HepG2 (cell line): ENCODE data around the gene ADGRL3. TPM values are rescaled to one million over a fixed set of nuclear protein-coding genes. Genes with fewer than 3 reads are reported as not detected.

Source experiments
- ATAC-seq: fragments of 200-7000 bp; cut with Tn5 transposase; 3 replicates; pipeline ENCODE4 v1.9.1; 2020; ENCODE audit warnings: mild to moderate bottlenecking, moderate library complexity
- BruUV-seq: library from RNA; stranded (reverse); fragments of 400-500 nt; replicated peaks from 2 replicates; lab custom pipeline; 2021; lab: Mats Ljungman, UMichigan
- CTCF ChIA-PET: fragments of 300-600 bp; formaldehyde crosslinking; extraction: SDS; loops from one replicate; lab custom pipeline; 2021; ENCODE audit warnings: low total read pairs, inconsistent platforms, low intra/inter-chr PET ratio; lab: Yijun Ruan, JAX
- POLR2A ChIA-PET: fragments of 350-600 bp; sonication (Branson Sonifier 250); formaldehyde crosslinking; loops from one replicate; lab custom pipeline; 2020; ENCODE audit warnings: antibody characterized with exemption, inconsistent platforms; lab: Yijun Ruan, JAX
- DNase-seq: peaks from one replicate; pipeline ENCODE4 v3.0.0-alpha.2; 2015; ENCODE audit warnings: low spot score
- FAIRE-seq: peaks from 3 replicates; lab custom pipeline; 2011; peaks lifted over from hg19 to GRCh38; lab: Jason Lieb, UNC
- H2AFZ ChIP-seq: one replicate; pipeline ENCODE4 v1.6.1; 2011; ENCODE audit warnings: low read length, inconsistent platforms
- H3K27ac ChIP-seq: fragments of 300-600 bp; 3 replicates; pipeline ENCODE4 v1.8.0; 2011; ENCODE audit warnings: mixed run types, mild to moderate bottlenecking, mixed read lengths, low read length, inconsistent platforms; ENCODE audit not compliant: insufficient read depth; ENCODE audit errors: extremely low read length
- H3K27me3 ChIP-seq, 2 experiments: fragments of 200-600 bp in 1 of 2; 2 replicates in 1 of 2; 3 replicates in 1 of 2; pipeline versions ENCODE4 v1.6.0 to v1.8.0; 2011; ENCODE audit warnings: low read length in 2 of 2, mild to moderate bottlenecking in 2 of 2, moderate library complexity in 2 of 2, inconsistent platforms in 1 of 2; ENCODE audit not compliant: insufficient read depth in 2 of 2, control insufficient read depth in 1 of 2
- H3K36me3 ChIP-seq, 2 experiments: fragments of 200-600 bp in 1 of 2; replicated peaks in 1 of 2; 2 replicates in 1 of 2; 3 replicates in 1 of 2; pipeline versions ENCODE4 v1.5.1 to v1.8.0; 2011; ENCODE audit warnings: low read length in 2 of 2, inconsistent platforms in 1 of 2; ENCODE audit not compliant: insufficient read depth in 2 of 2, control insufficient read depth in 1 of 2
- H3K4me1 ChIP-seq: 2 replicates; pipeline ENCODE4 v1.5.1; 2012; ENCODE audit warnings: low read length, inconsistent platforms; ENCODE audit not compliant: insufficient read depth
- H3K4me2 ChIP-seq: 2 replicates; pipeline ENCODE4 v1.6.0; 2011; ENCODE audit warnings: low read depth, low read length, inconsistent platforms
- H3K4me3 ChIP-seq, 3 experiments: fragments of 200-600 bp in 1 of 3; sonication (generic), shearing (Covaris generic) in 1 of 3; replicated peaks in 1 of 3; 2 replicates each; pipeline ENCODE4 v1.5.1; 2011 to 2016; ENCODE audit warnings: low read length in 3 of 3, inconsistent platforms in 2 of 3, low read depth in 2 of 3, mild to moderate bottlenecking in 2 of 3, control low read depth in 1 of 3, mixed read lengths in 1 of 3; ENCODE audit not compliant: insufficient read depth in 1 of 3
- H3K79me2 ChIP-seq: one replicate; pipeline ENCODE4 v1.6.1; 2011; ENCODE audit warnings: low read length, inconsistent platforms; ENCODE audit not compliant: insufficient read depth
- H3K9ac ChIP-seq: 2 replicates; pipeline ENCODE4 v1.6.0; 2011; ENCODE audit warnings: mild to moderate bottlenecking, low read depth, low read length, inconsistent platforms; ENCODE audit not compliant: insufficient read depth
- H3K9me3 ChIP-seq: 2 replicates; pipeline ENCODE4 v1.5.1; 2012; ENCODE audit warnings: mild to moderate bottlenecking, low read length
- H4K20me1 ChIP-seq: 2 replicates; pipeline ENCODE4 v1.6.0; 2011; ENCODE audit warnings: inconsistent platforms, mild to moderate bottlenecking, low read length, moderate library complexity; ENCODE audit not compliant: insufficient read depth
- ARID2 ChIP-seq: sonication (generic); formaldehyde crosslinking; IDR thresholded peaks from 2 replicates; pipeline ENCODE4 v1.8.1; 2022; ENCODE audit warnings: mild to moderate bottlenecking, missing genetic modification reagents, borderline replicate concordance
- BORCS8-MEF2B ChIP-seq: sonication (generic); formaldehyde crosslinking; IDR thresholded peaks from 2 replicates; pipeline ENCODE4 v1.8.0; 2022; ENCODE audit warnings: mild to moderate bottlenecking, missing genetic modification reagents
- FOXK2 ChIP-seq: fragments of 450-650 bp; IDR thresholded peaks from 2 replicates; pipeline ENCODE4 v1.6.1; 2016
- HDAC1 ChIP-seq: sonication (generic); formaldehyde crosslinking; IDR thresholded peaks from 2 replicates; pipeline ENCODE4 v1.5.1; 2020; ENCODE audit warnings: mild to moderate bottlenecking, missing genetic modification reagents
- HMGA1 ChIP-seq: sonication (generic); formaldehyde crosslinking; conservative IDR thresholded peaks from 2 replicates; pipeline ENCODE4 v1.4.0; 2020; ENCODE audit warnings: missing genetic modification reagents
- JUND ChIP-seq: sonication (generic); formaldehyde crosslinking; IDR thresholded peaks from 2 replicates; pipeline ENCODE4 v1.8.0; 2022; ENCODE audit warnings: mild to moderate bottlenecking, missing genetic modification reagents
- NR2F6 ChIP-seq, 2 experiments: IDR thresholded peaks; 2 replicates each; pipeline ENCODE4 v1.6.1; 2016; ENCODE audit warnings: antibody characterized with exemption in 1 of 2, mild to moderate bottlenecking in 1 of 2
- RFX3 ChIP-seq: IDR thresholded peaks from 2 replicates; pipeline ENCODE4 v1.6.1; 2016; ENCODE audit warnings: missing biosample characterization, missing genetic modification reagents
- SALL1 ChIP-seq: sonication (generic); formaldehyde crosslinking; IDR thresholded peaks from 2 replicates; pipeline ENCODE4 v1.8.0; 2022; ENCODE audit warnings: mild to moderate bottlenecking, missing genetic modification reagents
- SNAI1 ChIP-seq: sonication (generic); formaldehyde crosslinking; IDR thresholded peaks from 2 replicates; pipeline ENCODE4 v1.5.0; 2020; ENCODE audit warnings: mild to moderate bottlenecking, missing genetic modification reagents, borderline replicate concordance
- SPEN ChIP-seq: sonication (generic); formaldehyde crosslinking; IDR thresholded peaks from 2 replicates; pipeline ENCODE4 v1.5.1; 2020; ENCODE audit warnings: low read depth, mild to moderate bottlenecking, missing genetic modification reagents
- TBL1XR1 ChIP-seq: fragments of 150-350 bp; IDR thresholded peaks from 2 replicates; pipeline ENCODE4 v1.6.1; 2014; ENCODE audit warnings: borderline replicate concordance, low read length; ENCODE audit not compliant: partially characterized antibody
- TOPORS ChIP-seq: sonication (generic); formaldehyde crosslinking; IDR thresholded peaks from 2 replicates; pipeline ENCODE4 v1.8.0; 2023; ENCODE audit warnings: mild to moderate bottlenecking, missing genetic modification reagents
- ZNF775 ChIP-seq: sonication (generic); formaldehyde crosslinking; IDR thresholded peaks from 2 replicates; pipeline ENCODE4 v1.4.0; 2020; ENCODE audit warnings: missing genetic modification reagents, mild to moderate bottlenecking, moderate library complexity, borderline replicate concordance
- ZNF790 ChIP-seq: sonication (generic); formaldehyde crosslinking; IDR thresholded peaks from 2 replicates; pipeline ENCODE4 v1.8.0; 2022; ENCODE audit warnings: missing genetic modification reagents, mild to moderate bottlenecking, borderline replicate concordance
- ZSCAN20 ChIP-seq: sonication (generic); formaldehyde crosslinking; IDR thresholded peaks from 2 replicates; pipeline ENCODE4 v1.4.0; 2020; ENCODE audit warnings: missing genetic modification reagents, mild to moderate bottlenecking, borderline replicate concordance
- WGBS: methylation state at CpG from one replicate; pipeline ENCODE4 v1.1.6; 2017; ENCODE audit warnings: low lambda C conversion rate; 5-methylcytosine and 5-hydroxymethylcytosine counted together
- in situ Hi-C: cut with HindIII; loops from 2 replicates; pipeline ENCODE4 v1.10.0; 2017; ENCODE audit warnings: low pct_unique_long_range_greater_than_20kb; ENCODE audit not compliant: extremely low pct_ligation_motif_present
- intact Hi-C: fragments of 100-400 bp; cut with micrococcal nuclease; formaldehyde crosslinking; loops from one replicate; pipeline ENCODE4 v1.10.0; 2022; ENCODE audit not compliant: unreplicated experiment
- polyA plus RNA-seq, 8 experiments: library from polyadenylated mRNA; depleted of rRNA in 3 of 8; stranded (reverse) in 7 of 8; unstranded in 1 of 8; fragments of >200 nt; fragmentation: Illumina TruSeq in 4 of 8; extraction: Trizol in 4 of 8; gene quantifications; 2 replicates each; pipeline versions ENCODE4 v1.2.1 to v1.2.3, GENCODE V29; 2011 to 2016; ENCODE audit warnings: low read depth in 4 of 8, missing spikeins in 1 of 8, mixed read lengths in 1 of 8; ENCODE audit not compliant: insufficient read depth in 1 of 8
- total RNA-seq, 5 experiments: library from RNA; depleted of rRNA; stranded (reverse); fragments of >200 nt; fragmentation: Illumina TruSeq; extraction: Trizol; gene quantifications; 2 replicates each; pipeline ENCODE4 v1.2.3, GENCODE V29; 2016; ENCODE audit warnings: low read depth in 1 of 5
- TF ChIP-seq, protein P1 (sequence below): sonication (generic); formaldehyde crosslinking; IDR thresholded peaks from 2 replicates; pipeline ENCODE4 v1.8.1; 2023; ENCODE audit warnings: mild to moderate bottlenecking, missing genetic modification reagents
- TF ChIP-seq, protein P2 (sequence below): sonication (generic); formaldehyde crosslinking; IDR thresholded peaks from 2 replicates; pipeline ENCODE4 v1.4.0; 2020; ENCODE audit warnings: missing genetic modification reagents

Gene ADGRL3
- total and polyA plus RNA-seq, 2 of the 13 experiments (the other 11 are each of a cell fraction or from before 2014, with no cell fraction given): 0.04 to 0.05 TPM

DNA sequence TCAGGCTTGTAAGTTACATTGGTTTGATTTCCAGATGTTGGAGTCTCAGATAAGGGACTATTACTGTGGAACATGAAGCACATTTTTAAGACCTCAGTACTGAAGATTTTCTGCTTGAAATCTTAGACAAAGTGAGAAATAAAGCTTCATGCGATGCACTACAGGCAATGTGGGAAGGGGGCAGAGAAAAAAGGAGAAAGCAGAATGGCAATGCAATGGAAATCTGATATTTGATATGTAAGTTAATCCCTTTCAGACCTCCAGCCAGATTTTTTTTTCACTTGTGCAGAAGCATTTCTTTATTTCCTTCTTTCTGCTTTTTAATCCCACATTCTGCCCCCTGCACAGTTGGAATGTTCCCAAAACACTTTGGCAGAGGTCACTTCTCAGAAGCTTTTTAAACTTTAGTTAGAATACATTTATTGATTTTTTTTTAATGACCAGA, 174.3 kb downstream of the ADGRL3 start:
- no peak overlapping the region for H2AFZ ChIP-seq
- no peak for ATAC-seq
- DNase-seq: no peak
- H3K4me2 ChIP-seq: no peak overlapping the region
- no peaks in the 10 kb centered on the region for H3K4me1 ChIP-seq
- TF ChIP-seq RFX3 (CRISPR knock-in tag) (no peak), SALL1 (CRISPR knock-in tag) (no peak), ZNF790 (no peak), HDAC1 (CRISPR knock-in tag) (no peak), FOXK2 (no peak), ZNF775 (CRISPR knock-in tag) (no peak), BORCS8-MEF2B (CRISPR knock-in tag) (no peak), TBL1XR1 (no peak), ZSCAN20 (no peak), HMGA1 (CRISPR knock-in tag) (no peak), ARID2 (CRISPR knock-in tag) (no peak), TOPORS (CRISPR knock-in tag) (no peak), SPEN (no peak), NR2F6 (IDR thresholded peaks at IDR 0.05) (no peak), NR2F6 (CRISPR knock-in tag; IDR thresholded peaks at IDR 0.05) (no peak), SNAI1 (CRISPR knock-in tag) (no peak), JUND (CRISPR knock-in tag) (no peak)
- TF ChIP-seq, protein P1, sequence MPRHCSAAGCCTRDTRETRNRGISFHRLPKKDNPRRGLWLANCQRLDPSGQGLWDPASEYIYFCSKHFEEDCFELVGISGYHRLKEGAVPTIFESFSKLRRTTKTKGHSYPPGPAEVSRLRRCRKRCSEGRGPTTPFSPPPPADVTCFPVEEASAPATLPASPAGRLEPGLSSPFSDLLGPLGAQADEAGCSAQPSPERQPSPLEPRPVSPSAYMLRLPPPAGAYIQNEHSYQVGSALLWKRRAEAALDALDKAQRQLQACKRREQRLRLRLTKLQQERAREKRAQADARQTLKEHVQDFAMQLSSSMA (CRISPR knock-in tag): no peak
- TF ChIP-seq, protein P2, sequence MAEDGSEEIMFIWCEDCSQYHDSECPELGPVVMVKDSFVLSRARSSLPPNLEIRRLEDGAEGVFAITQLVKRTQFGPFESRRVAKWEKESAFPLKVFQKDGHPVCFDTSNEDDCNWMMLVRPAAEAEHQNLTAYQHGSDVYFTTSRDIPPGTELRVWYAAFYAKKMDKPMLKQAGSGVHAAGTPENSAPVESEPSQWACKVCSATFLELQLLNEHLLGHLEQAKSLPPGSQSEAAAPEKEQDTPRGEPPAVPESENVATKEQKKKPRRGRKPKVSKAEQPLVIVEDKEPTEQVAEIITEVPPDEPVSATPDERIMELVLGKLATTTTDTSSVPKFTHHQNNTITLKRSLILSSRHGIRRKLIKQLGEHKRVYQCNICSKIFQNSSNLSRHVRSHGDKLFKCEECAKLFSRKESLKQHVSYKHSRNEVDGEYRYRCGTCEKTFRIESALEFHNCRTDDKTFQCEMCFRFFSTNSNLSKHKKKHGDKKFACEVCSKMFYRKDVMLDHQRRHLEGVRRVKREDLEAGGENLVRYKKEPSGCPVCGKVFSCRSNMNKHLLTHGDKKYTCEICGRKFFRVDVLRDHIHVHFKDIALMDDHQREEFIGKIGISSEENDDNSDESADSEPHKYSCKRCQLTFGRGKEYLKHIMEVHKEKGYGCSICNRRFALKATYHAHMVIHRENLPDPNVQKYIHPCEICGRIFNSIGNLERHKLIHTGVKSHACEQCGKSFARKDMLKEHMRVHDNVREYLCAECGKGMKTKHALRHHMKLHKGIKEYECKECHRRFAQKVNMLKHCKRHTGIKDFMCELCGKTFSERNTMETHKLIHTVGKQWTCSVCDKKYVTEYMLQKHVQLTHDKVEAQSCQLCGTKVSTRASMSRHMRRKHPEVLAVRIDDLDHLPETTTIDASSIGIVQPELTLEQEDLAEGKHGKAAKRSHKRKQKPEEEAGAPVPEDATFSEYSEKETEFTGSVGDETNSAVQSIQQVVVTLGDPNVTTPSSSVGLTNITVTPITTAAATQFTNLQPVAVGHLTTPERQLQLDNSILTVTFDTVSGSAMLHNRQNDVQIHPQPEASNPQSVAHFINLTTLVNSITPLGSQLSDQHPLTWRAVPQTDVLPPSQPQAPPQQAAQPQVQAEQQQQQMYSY (CRISPR knock-in tag): no peak
- POLR2A ChIA-PET: no interaction called here
- 3% methylated on average over 1 of the region's 1 CpG for WGBS
- no peaks in the 10 kb centered on the region for H3K9me3 ChIP-seq
- BruUV-seq: no TSS peak
- no peak overlapping the region for H3K27ac ChIP-seq
- no peaks in the 10 kb centered on the region for H3K79me2 ChIP-seq
- in situ Hi-C loops: no loop called here
- intact Hi-C loops: no loop called here
- no peaks in the 10 kb centered on the region for H4K20me1 ChIP-seq
- H3K4me3 ChIP-seq: no peak overlapping the region
- H3K36me3 ChIP-seq: no peaks in the 10 kb centered on the region
- CTCF ChIA-PET: no interaction called here
- H3K9ac ChIP-seq: no peak overlapping the region
- H3K27me3 ChIP-seq: no peaks in the 10 kb centered on the region
- no peak for FAIRE-seq
